ENCODE results near the gene SCLY.
"Not testable (repeated sequence)": the region's sequence is repeated elsewhere in the genome, so short reads cannot be mapped to it uniquely, and the experiment has no call there.

The SCLY gene

DNA sequence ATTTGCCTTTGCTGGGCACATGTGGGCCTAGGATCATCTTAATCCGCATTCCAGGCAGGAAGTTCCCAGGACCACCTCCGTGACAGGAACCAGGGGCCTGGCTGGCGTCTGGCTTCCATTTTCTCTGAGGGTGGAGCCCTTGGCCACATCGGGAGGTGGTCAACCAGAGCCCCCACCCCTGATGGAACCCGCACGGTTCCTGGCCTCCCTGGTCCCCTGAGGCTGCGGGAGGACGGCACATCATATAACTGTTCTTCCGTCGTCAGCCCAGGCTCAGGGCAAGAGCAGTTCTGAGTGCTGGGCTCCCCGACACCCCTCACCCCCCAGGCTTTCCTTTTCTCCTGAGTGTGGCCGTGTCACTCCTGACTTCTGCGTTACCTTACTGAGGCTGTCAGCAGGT is 52.8 kb downstream of the SCLY start:
- no peak for DNase-seq (ENCODE audit: low read depth)

GRCh38 chr2:238114331-238114841 is 53.6 kb downstream of the SCLY start:
- DNase-seq (ENCODE audit: low read depth): no peak

DNA sequence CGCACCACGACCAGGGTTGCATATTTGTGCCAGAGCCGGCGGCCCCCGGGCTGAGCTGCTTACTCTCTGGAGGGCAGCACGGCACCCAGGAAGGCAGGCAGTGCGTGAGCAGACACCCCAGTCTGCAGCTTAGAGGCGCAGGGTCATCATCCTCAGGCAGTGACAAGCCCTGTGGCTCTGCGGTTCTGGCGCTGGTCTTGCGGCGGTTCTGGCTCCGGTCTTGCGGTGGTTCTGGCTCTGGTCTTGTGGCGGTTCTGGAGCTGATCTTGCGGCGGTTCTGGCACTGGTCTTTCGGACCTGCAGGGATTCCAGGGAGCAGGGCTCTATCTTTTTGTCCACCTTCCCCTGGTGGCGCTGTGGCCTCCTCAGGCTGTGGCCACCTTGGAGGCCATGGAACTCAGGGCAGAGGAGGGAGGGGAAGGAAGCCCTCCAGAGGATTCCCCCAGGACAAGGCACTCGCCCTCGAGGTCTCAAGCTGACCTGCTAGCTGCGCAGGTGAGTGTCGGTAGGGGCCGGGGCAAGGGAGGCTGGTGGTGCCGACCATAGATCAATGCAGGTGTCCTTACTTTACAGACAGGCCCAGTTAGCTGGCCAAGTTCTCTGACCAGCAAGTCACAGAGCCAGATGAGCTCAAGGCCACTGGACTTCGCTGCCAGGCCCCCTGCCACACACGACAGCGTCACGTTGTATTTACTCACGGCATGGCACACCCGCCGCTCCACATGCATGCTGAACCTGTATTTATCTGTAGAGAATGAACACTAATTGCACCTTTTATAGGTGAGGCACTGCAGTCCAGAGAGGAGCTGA is 54.3 kb downstream of the SCLY start:
- DNase-seq (ENCODE audit: low read depth): no peak

DNA sequence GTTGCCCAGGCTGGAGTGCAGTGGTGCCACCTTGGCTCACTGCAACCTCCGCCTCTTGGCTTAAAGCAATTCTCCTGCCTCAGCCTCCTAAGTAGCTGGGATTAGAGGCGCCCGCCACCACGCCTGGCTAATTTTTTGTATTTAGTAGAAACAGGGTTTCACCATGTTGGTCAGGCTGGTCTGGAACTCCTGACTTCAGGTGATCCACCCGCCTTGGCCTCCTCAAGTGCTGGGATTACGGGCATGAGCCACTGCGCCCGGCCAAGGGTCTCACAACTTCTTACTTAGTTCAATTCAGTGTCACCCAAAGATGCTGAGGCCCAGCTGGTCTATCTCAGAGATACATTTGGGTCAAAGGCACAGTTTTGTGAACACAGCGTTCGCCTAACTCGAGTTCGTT is 54.9 kb downstream of the SCLY start:
- not testable (repeated sequence) for DNase-seq (ENCODE audit: low read depth)

- no peak for DNase-seq (ENCODE audit: low read depth)
These were observed 55.7 kb downstream of the SCLY start for GRCh38 chr2:238116298-238117198.

DNA sequence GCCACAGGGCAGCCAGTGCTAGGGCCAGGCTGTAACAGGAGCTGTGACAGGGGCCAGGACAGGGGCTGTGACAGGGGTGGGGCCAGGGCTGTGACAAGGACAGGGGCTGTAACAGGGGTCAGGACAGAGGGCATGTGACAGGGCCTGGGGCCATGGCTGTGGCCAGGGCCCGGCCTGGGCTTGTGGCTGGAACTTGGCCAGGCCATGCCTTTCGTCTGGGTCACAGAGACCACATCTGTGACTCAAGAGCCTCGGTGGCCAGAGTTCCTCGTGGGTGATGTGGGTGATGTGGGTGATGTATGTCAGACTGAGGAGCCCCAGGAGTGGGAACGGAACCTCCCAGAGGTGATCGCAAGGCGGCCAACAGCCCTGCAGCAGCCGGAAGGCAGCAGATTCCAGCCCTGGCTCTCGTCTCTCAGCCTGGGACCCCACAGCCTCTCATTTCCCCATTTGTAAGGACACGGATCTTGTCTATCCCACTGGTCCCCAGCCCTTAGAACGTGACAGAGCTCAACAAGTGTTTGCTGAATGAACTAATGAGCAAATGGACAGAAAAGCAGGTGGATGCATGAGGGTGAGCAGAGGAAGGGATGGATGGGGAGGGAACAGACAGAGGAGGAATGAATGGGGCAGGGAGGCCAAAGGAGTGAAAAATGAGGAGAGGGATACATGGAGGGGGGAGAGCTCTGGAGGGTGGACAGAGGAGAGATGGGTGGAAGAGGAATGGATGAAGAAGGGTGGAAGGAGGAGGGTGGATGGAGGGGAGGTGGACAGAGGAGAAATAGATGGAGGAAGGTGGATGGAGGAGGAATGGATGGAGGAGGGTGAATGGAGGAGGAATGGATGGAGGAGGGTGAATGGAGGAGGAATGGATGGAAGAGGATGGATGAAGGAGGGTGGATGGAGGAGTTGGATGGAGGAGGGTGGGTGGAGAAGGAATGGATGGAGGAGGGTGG is 56.7 kb downstream of the SCLY start:
- no peak for DNase-seq (ENCODE audit: low read depth)

DNA sequence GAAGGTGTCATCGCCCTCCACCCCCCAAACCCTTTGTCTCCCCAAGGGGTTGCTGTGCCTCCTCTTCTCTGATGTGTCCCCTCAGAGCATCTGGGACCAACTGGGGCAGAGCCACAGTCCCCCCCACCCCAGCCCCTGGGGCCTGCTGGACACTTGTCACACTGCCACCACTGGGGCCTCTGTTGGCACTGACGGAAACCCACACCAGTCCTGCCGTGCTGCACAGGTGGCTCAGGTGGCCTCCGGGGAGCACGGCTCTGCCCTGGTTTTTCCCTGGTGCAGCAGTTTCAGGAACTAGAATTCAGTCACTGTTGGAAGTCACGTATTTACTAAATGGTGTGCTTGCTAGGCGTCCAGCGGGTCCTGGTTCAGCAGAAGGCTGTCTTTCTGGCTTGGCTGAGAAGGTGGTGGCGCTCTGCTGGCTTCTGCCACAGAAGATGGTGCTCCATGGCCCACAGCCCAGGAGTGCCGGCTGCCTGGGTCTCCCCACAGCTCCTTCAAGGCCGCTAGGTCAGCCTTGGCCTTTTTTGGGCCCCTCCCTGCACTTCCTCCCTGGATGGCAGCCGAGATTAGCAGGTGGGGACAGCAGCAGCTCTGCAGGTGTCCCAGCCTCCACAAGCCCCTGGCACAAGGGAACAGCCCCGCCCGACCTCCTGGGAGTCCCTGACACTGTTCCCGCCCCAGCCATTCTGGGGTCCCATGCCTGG is 59.1 kb downstream of the SCLY start:
- no peak for DNase-seq (ENCODE audit: low read depth)

DNA sequence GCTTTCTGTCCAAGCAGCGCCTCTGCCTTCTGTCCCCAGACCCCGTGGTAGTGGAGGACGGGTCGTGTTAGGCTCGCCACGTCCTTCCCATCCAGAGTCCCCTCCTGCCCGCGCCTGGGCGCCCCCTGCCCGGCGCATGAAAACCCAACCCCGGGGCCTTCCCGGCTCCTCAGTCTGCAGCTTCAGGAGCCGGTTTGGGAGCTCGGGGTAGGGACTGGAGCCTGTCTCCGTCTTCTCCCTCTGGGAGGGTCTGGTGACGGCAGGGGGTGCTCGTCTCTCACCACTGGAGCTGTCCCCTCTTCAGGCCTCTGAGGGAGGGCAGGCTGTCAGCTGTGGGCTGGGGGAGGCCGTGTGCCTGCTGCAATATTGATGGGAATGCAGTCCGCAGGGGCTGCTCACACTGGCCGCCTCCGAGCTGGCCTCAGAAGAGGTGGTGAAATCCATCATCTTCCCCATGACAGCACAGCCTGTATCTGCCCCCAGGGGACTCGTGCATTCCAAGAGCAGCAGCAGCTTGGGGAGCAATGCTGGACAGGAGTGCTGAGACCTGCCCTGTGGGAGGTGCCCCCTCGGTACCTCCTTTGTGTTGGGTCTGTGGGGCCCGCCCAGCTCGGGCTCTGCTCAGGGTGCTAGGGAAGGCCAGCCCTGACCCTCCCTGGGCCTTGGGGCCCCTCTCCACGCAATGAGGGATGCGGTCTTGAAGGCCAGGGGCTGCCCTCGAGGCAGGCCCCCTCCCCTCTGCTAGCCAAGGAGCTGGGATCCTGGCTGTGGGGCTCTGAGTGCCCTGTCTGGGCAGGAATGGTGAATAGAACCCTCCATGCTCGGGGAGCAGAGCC is 59.9 kb downstream of the SCLY start:
- DNase-seq (ENCODE audit: low read depth): no peak

- DNase-seq (ENCODE audit: low read depth): no peak
These were observed 60.9 kb downstream of the SCLY start for GRCh38 chr2:238121511-238122286.

GRCh38 chr2:238122287-238123217 is 61.8 kb downstream of the SCLY start:
- DNase-seq (ENCODE audit: low read depth): no peak

DNA sequence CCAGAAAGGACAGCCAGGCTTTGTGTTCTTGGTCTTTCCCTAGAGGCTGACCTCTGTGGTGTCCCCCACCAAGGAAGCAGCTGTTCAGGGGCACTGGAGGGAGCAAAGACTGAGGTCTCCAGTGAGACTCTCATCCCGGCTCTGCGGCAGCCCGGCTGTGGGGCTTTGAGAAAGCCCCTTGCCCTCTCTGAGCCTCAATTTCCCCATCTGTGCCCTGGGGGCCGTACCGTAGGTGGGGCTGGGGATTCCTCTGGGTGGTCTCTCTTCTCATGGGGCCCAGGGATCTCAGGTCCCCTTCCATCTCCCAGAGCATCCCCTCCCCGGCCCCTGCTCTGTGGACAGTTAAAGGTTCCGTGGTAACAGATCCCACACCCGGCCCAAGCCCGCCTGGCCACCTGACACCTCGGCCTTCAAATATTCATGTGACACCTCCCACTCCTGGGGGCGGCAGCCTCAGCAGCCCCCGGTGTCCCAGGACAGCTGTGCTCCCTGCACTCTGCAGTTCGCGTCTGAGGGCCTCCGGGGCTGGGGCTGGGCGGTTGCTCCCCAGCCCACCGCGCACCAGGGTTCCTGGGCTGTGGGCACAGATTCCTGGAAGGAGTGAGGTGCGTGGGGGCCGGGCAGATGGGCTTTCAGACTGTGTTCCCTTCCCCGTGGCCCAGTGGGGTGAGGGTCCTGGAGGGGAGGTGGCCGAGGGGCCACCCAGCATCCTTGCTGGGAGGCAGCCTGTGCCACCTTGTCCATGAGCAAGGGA is 62.6 kb downstream of the SCLY start:
- no peak for DNase-seq (ENCODE audit: low read depth)

DNA sequence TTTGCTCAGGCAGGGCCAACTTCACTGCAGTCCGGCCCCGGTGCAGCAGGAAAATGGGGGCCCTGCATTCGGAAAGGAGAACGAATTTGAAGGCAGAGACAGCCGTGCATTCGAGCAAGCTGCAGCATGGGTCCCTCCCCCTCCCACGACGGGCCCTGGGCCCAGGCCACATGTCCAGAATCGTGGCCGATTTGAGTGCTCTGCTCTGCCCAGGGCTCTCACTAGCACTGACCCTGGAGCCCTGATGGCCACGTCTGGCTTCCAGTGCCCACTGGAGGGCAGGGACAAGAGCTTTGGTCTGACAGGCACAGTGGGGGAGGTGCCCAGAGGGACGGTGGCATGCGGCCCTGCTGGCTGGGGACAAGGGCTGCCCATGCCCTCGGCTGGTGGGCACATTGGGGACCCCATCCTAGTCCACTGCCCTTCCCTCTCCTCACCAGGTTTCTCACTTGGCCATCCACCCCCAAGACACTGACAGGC is 63.2 kb downstream of the SCLY start:
- no peak for DNase-seq (ENCODE audit: low read depth)

DNA sequence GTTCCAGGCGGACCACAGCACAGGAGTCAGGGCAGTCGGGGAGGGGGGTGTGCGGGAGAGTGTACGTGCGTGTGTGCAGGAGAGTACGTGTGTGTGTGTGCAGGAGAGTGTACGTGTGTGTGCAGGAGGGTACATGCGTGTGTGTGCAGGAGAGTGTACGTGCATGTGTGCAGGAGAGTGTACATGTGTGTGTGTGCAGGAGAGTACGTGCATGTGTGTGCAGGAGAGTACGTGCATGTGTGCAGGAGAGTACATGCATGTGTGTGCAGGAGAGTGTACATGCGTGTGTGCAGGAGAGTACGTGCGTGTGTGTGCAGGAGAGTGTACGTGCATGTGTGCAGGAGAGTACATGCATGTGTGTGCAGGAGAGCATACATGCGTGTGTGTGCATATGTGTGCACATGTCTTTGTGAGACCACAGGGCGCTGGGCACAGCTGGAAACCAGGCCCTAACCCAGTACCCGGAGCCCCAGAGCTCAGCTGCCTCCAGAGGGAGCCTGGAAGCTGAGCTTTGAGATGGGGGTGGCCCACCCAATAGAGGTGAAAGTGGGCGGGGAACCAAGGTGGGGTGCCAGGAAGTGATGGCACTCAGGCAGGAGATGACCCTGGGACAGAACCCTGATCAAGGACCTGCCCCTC is 63.8 kb downstream of the SCLY start:
- DNase-seq (ENCODE audit: low read depth): no peak

DNA sequence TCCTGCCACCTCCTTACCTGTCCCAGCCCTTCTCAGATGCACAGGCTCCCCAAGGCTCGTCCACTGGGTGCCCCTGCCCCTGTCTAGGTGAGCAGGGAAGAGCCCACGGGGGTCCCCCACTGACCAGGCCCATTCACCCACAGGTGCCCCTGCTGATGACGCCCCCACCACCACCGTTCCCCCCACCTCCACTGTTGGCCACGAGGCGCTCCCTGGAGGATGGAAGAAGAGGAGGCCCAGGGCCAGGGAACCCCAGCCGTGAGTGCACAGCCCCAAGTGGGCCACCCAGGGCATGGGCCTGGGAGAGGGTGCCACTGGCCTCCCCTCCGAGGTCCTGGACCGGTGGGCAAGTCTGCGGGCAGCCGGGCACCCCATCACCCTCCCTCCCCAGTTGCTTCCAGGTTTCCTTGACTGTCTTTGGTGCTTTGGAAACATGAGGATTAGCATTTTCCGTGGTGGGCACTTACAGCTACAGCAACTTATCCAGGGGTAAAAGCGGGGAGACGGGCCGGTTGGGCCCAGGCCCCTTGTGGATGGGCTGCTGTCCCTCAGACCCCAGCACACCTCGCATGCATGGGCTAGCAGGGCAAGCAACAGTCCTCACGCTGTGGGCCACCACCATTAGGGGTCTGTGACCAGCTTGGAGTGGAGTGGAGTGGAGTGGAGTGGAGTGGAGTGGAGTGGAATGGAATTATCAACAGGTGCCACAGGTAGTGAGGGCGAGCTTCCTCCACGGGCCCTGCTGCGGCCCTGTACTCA is 64.5 kb downstream of the SCLY start:
- no peak for DNase-seq (ENCODE audit: low read depth)

DNA sequence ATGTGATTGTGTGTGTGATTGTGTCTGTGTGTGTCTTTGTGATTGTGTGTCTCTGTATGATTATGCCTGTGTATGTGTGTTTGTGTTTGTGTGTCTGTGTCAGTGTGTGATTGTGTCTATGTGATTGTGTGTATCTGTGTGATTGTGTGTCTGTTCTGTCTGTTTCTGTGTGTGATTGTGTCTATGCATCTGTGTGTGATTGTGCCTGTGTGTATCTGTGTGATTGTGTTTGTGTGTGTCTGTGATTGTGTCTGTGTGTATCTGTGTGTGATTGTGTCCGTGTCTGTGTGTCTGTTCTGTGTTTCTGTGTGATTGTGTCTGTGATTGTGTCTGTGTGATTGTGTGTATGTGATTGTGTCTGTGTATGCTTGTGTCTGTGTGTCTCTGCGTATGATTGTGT is 65.5 kb downstream of the SCLY start:
- no peak for DNase-seq (ENCODE audit: low read depth)

DNA sequence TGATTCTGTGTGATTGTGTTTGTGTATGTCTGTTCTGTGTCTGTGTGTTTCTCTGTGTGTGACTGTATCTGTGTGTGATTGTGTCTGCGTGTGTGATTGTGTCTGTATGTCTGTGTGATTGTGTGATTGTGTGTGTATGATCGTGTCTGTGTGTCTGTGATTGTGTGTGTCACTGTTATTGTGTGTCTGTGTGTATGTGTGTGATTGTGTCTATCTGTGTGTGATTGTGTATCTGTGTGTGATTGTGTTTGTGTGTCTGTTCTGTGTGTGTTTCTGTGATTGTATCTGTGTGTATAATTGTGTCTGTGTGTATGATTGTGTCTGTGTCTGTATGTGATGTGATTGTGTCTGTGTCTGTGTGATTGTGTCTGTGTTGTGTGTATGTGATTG is 66.0 kb downstream of the SCLY start:
- no peak for DNase-seq (ENCODE audit: low read depth)
